H1 (cell line): ENCODE data around the gene NEUROD6. TPM values are rescaled to one million over a fixed set of nuclear protein-coding genes. Genes with fewer than 3 reads are reported as not detected.

ENCODE experiments used
- CHD7 ChIP-seq: fragments of 300-600 bp; sonication (generic); IDR thresholded peaks from 2 replicates; pipeline ENCODE4 v1.7.1; 2012; ENCODE audit warnings: low read length, moderate library complexity, mild to moderate bottlenecking, inconsistent platforms; ENCODE audit not compliant: insufficient replicate concordance
- E2F6 ChIP-seq: IDR thresholded peaks from 2 replicates; pipeline ENCODE4 v1.6.1; 2012; ENCODE audit warnings: inconsistent platforms
- polyA plus RNA-seq, 7 experiments: library from polyadenylated mRNA; depleted of rRNA in 3 of 7; stranded (reverse) in 5 of 7; unstranded in 2 of 7; fragments of >200 nt in 5 of 7; fragments of 200-250 nt in 2 of 7; gene quantifications; 1 replicate in 5 of 7; 2 replicates in 1 of 7; 4 replicates in 1 of 7; pipeline versions ENCODE4 v1.2.1 to v1.2.3, GENCODE V29; 2011 to 2013; ENCODE audit warnings: missing spikeins in 2 of 7, mixed read lengths in 2 of 7
- total RNA-seq: library from RNA; stranded (reverse); fragmentation: NEBNext Ultra II Directional; extraction: Animal tissue kit (Norgen Biotek cat#: 25700); gene quantifications from 2 replicates; pipeline ENCODE4 v1.2.1, GENCODE V29; 2021

The NEUROD6 gene
- total and polyA plus RNA-seq, 2 of the 8 experiments (the other 6 are each of a cell fraction or from before 2014, with no cell fraction given): not detected

GRCh38 chr7:31368620-31369019, 28.1 kb upstream of the NEUROD6 start (continued):
- TF ChIP-seq CHD7: no peak
- TF ChIP-seq E2F6: peak; percentile 73
